ENCODE data around the gene MRPL44. TPM values are rescaled to one million over a fixed set of nuclear protein-coding genes. Genes with fewer than 3 reads are reported as not detected.

The MRPL44 gene
- total and polyA plus RNA-seq, 2 of the 13 experiments (the other 11 are each of a cell fraction or from before 2014, with no cell fraction given): 38.4 to 78.0 TPM

- TF ChIP-seq E2F5 (CRISPR knock-in tag; conservative IDR thresholded peaks at IDR 0.05) (no peak), JUN (CRISPR knock-in tag; IDR thresholded peaks at IDR 0.05) (0 out of 2 replicates have a peak, but pooled peaks have one; percentile 33), SOX13 (IDR thresholded peaks at IDR 0.05) (no peak), SOX13 (CRISPR knock-in tag; conservative IDR thresholded peaks at IDR 0.05 in 1 of 2, IDR thresholded peaks at IDR 0.05 in 1 of 2) (0 out of 4 replicates have a peak, but pooled peaks of 1 of the 2 experiments have one; percentile 16), MXI1 (IDR thresholded peaks at IDR 0.05; ENCODE audit: borderline replicate concordance, low read depth, low read length) (no peak), PRPF4 (IDR thresholded peaks at IDR 0.05; ENCODE audit: low read depth, low read length, poor library complexity, severe bottlenecking) (peak; percentile 68), NFKB2 (CRISPR knock-in tag; IDR thresholded peaks at IDR 0.05; ENCODE audit: borderline replicate concordance) (no peak), ZNF24 (IDR thresholded peaks at IDR 0.05) (no peak), AHDC1 (CRISPR knock-in tag; IDR thresholded peaks at IDR 0.05; ENCODE audit: borderline replicate concordance) (peak; percentile 58; the same call in 1 of the 2 replicates), HNF4A (CRISPR knock-in tag; IDR thresholded peaks at IDR 0.05) (peak; percentile 54), ZFY (CRISPR knock-in tag; IDR thresholded peaks at IDR 0.05) (no peak), MIXL1 (CRISPR knock-in tag; IDR thresholded peaks at IDR 0.05) (no peak), SAP130 (CRISPR knock-in tag; IDR thresholded peaks at IDR 0.05; ENCODE audit: low read depth) (0 out of 2 replicates have a peak, but pooled peaks have one; percentile 7), HNF1B (CRISPR knock-in tag; IDR thresholded peaks at IDR 0.05) (no peak), FOXC1 (CRISPR knock-in tag; IDR thresholded peaks at IDR 0.05; ENCODE audit: borderline replicate concordance) (no peak), SIN3B (IDR thresholded peaks at IDR 0.05; ENCODE audit: low read length) (no peak), MYPOP (CRISPR knock-in tag; IDR thresholded peaks at IDR 0.05) (no peak), CEBPG (CRISPR knock-in tag; IDR thresholded peaks at IDR 0.05) (0 out of 2 replicates have a peak, but pooled peaks have one; percentile 7), EEA1 (CRISPR knock-in tag; IDR thresholded peaks at IDR 0.05; ENCODE audit: borderline replicate concordance) (no peak), GATAD2A (CRISPR knock-in tag; IDR thresholded peaks at IDR 0.05) (peak; percentile 47; the same call in 1 of the 2 replicates), PAX8 (CRISPR knock-in tag; IDR thresholded peaks at IDR 0.05; ENCODE audit: borderline replicate concordance) (no peak), SIX4 (CRISPR knock-in tag; IDR thresholded peaks at IDR 0.05) (peak; percentile 56; the same call in 1 of the 2 replicates)
These were observed 51.5 kb downstream of the MRPL44 start (continued) for GRCh38 chr2:224008702-224009261.

Data from HepG2 (cell line).